Measurements from ENCODE around the gene C1orf210.

Gene C1orf210

DNA sequence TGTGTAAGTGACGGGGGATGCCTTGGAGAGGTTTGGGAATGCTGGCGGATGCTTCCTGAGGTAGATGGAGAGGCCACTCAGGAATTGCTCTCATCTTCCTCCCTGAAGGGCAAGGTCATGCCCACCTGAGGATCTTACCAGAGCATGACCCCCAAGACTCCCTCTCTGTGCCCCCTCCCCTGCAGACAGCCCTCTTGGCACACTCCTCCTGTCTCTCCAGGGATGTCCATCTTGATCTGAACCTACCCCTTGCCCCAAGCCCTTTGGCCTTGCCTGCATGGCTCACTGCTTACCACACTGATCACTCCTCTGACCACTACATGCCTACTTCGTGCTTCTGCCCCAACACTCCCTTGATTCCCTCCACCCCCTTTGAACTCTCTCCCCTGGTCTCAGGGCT is 34.4 kb upstream of the C1orf210 start:
- TF ChIP-seq CTCF (conservative IDR thresholded peaks at IDR 0.05; ENCODE audit: low read length) (no peak), EZH2phosphoT487 (IDR thresholded peaks at IDR 0.05; ENCODE audit: borderline replicate concordance) (no peak)

GRCh38 chr1:43319288-43319687 is 33.9 kb upstream of the C1orf210 start:
- TF ChIP-seq CTCF (conservative IDR thresholded peaks at IDR 0.05; ENCODE audit: low read length) (no peak), EZH2phosphoT487 (IDR thresholded peaks at IDR 0.05; ENCODE audit: borderline replicate concordance) (no peak)
- H3K27me3 ChIP-seq (ENCODE audit: insufficient read depth, low read length, poor library complexity, severe bottlenecking): no peaks in the 10 kb centered on the region

More for the DNA sequence above, 34.4 kb upstream of the C1orf210 start:
- Histone ChIP-seq H3K9ac (ENCODE audit: low read depth, low read length, poor library complexity, severe bottlenecking) (no peak overlapping the region), H2AFZ (ENCODE audit: low read length) (no peak overlapping the region), H3K4me1 (ENCODE audit: insufficient read depth, low read length, poor library complexity, severe bottlenecking) (peaks cover 2% of the 10 kb centered on the region), H3K9me3 (ENCODE audit: insufficient read depth, low read depth, low read length) (no peaks in the 10 kb centered on the region), H3K36me3 (ENCODE audit: insufficient read depth, low read length) (no peaks in the 10 kb centered on the region), H3K9me2 (replicated peaks; ENCODE audit: low read depth, low read length) (no peaks in the 10 kb centered on the region), H3K79me2 (ENCODE audit: insufficient read depth, low read length) (no peaks in the 10 kb centered on the region), H3K27me3 (ENCODE audit: insufficient read depth, low read length, poor library complexity, severe bottlenecking) (no peaks in the 10 kb centered on the region), H3K4me2 (ENCODE audit: low read depth, low read length, poor library complexity, severe bottlenecking) (no peak overlapping the region), H3F3A (ENCODE audit: low read depth) (no peaks in the 10 kb centered on the region), H3K4me3 (ENCODE audit: low read length, poor library complexity, severe bottlenecking) (no peak overlapping the region), H4K20me1 (ENCODE audit: insufficient read depth, low read length, poor library complexity, severe bottlenecking) (no peaks in the 10 kb centered on the region)

DNA sequence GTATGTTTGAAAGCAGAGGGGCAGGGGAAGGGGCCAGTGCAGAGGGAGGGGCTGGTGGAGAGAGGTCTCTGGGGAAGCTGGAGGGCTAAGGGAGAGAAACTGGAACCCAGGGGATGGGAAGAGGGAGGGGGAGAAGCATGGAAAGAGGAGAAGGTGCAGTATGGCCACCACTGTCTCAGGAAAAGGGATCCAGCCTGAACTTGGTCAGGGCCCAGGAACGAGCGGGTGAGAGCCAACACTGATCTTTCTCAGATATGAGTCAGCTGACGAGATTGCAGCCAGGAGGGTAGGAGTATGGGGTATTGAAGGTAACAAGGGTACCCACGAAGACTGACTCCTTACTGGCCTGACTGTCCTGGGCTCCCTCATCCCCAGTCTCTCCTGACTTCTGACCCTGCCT is 33.5 kb upstream of the C1orf210 start:
- Histone ChIP-seq H3K4me1 (ENCODE audit: insufficient read depth, low read length, poor library complexity, severe bottlenecking) (no peaks in the 10 kb centered on the region), H3K9me2 (replicated peaks; ENCODE audit: low read depth, low read length) (no peaks in the 10 kb centered on the region), H3K27me3 (ENCODE audit: insufficient read depth, low read length, poor library complexity, severe bottlenecking) (no peaks in the 10 kb centered on the region), H3F3A (ENCODE audit: low read depth) (no peaks in the 10 kb centered on the region), H4K20me1 (ENCODE audit: insufficient read depth, low read length, poor library complexity, severe bottlenecking) (no peaks in the 10 kb centered on the region), H3K4me3 (ENCODE audit: low read length, poor library complexity, severe bottlenecking) (no peak overlapping the region), H2AFZ (ENCODE audit: low read length) (no peak overlapping the region), H3K9me3 (ENCODE audit: insufficient read depth, low read depth, low read length) (no peaks in the 10 kb centered on the region), H3K79me2 (ENCODE audit: insufficient read depth, low read length) (no peaks in the 10 kb centered on the region), H3K4me2 (ENCODE audit: low read depth, low read length, poor library complexity, severe bottlenecking) (no peak overlapping the region), H3K9ac (ENCODE audit: low read depth, low read length, poor library complexity, severe bottlenecking) (no peak overlapping the region), H3K36me3 (ENCODE audit: insufficient read depth, low read length) (no peaks in the 10 kb centered on the region)
- TF ChIP-seq EZH2phosphoT487 (IDR thresholded peaks at IDR 0.05; ENCODE audit: borderline replicate concordance) (no peak), CTCF (conservative IDR thresholded peaks at IDR 0.05; ENCODE audit: low read length) (no peak)

More at GRCh38 chr1:43319288-43319687, 33.9 kb upstream of the C1orf210 start:
- Histone ChIP-seq H3K9ac (ENCODE audit: low read depth, low read length, poor library complexity, severe bottlenecking) (no peak overlapping the region), H3K4me3 (ENCODE audit: low read length, poor library complexity, severe bottlenecking) (no peak overlapping the region), H2AFZ (ENCODE audit: low read length) (no peak overlapping the region), H3K79me2 (ENCODE audit: insufficient read depth, low read length) (no peaks in the 10 kb centered on the region), H3K4me2 (ENCODE audit: low read depth, low read length, poor library complexity, severe bottlenecking) (no peak overlapping the region), H3F3A (ENCODE audit: low read depth) (no peaks in the 10 kb centered on the region), H3K9me3 (ENCODE audit: insufficient read depth, low read depth, low read length) (no peaks in the 10 kb centered on the region), H3K36me3 (ENCODE audit: insufficient read depth, low read length) (no peaks in the 10 kb centered on the region), H3K9me2 (replicated peaks; ENCODE audit: low read depth, low read length) (no peaks in the 10 kb centered on the region), H4K20me1 (ENCODE audit: insufficient read depth, low read length, poor library complexity, severe bottlenecking) (no peaks in the 10 kb centered on the region), H3K4me1 (ENCODE audit: insufficient read depth, low read length, poor library complexity, severe bottlenecking) (peaks cover 2% of the 10 kb centered on the region)

All from Loucy (cell line).